Raji (cell line): ENCODE measurements around the gene ATP13A1.
A peak's percentile ranks its signal among the peaks of the same experiment; 100 is the strongest.

ENCODE experiments used
- POLR2A ChIP-seq: IDR thresholded peaks from 2 replicates; pipeline ENCODE4 v1.6.1; 2011; ENCODE audit warnings: low read depth, low read length, control low read depth; ENCODE audit not compliant: insufficient read depth

Gene ATP13A1

GRCh38 chr19:19670070-19670551 lies 6.6 kb upstream of the ATP13A1 start:
- TF ChIP-seq POLR2A, result no peak

GRCh38 chr19:19668230-19669012 lies 4.9 kb upstream of the ATP13A1 start, which contains the start of gene ZNF101:
ZNF101 (plus strand) TSS chr19:19668839; CDS start chr19:19668964, 125 bp downstream.
- peak; percentile 77 for TF ChIP-seq POLR2A

GRCh38 chr19:19662871-19663255 lies 613 bp downstream of the ATP13A1 start:
- no peak for TF ChIP-seq POLR2A

- TF ChIP-seq POLR2A, result no peak; the same call in 1 of the 2 replicates
Measured at GRCh38 chr19:19662344-19662743, 1.1 kb downstream of the ATP13A1 start.

- peak; percentile 58 for TF ChIP-seq POLR2A
Measured at GRCh38 chr19:19661675-19662251, 1.7 kb downstream of the ATP13A1 start.

- no peak for TF ChIP-seq POLR2A
Measured at GRCh38 chr19:19661141-19661674, 2.3 kb downstream of the ATP13A1 start.

GRCh38 chr19:19659646-19660245 lies 3.7 kb downstream of the ATP13A1 start:
- no peak for TF ChIP-seq POLR2A

GRCh38 chr19:19657397-19657783 lies 6.1 kb downstream of the ATP13A1 start:
- TF ChIP-seq POLR2A, result no peak

GRCh38 chr19:19656451-19657396 lies 6.8 kb downstream of the ATP13A1 start:
- no peak for TF ChIP-seq POLR2A

GRCh38 chr19:19655641-19656343 lies 7.7 kb downstream of the ATP13A1 start:
- TF ChIP-seq POLR2A, result no peak

- TF ChIP-seq POLR2A, result no peak
Measured at GRCh38 chr19:19655051-19655594, 8.4 kb downstream of the ATP13A1 start.

GRCh38 chr19:19654441-19654840 lies 9.0 kb downstream of the ATP13A1 start:
- no peak for TF ChIP-seq POLR2A

GRCh38 chr19:19653597-19654147 lies 9.8 kb downstream of the ATP13A1 start:
- no peak for TF ChIP-seq POLR2A

- no peak for TF ChIP-seq POLR2A
Measured at GRCh38 chr19:19652482-19653295, 10.8 kb downstream of the ATP13A1 start.
